Measurements from ENCODE around the gene NDUFV2. TPM values are rescaled to one million over a fixed set of nuclear protein-coding genes. Genes with fewer than 3 reads are reported as not detected.
"Not testable (repeated sequence)": the region's sequence is repeated elsewhere in the genome, so short reads cannot be mapped to it uniquely, and the experiment has no call there.

NDUFV2 gene
- total RNA-seq, 4 donors from 2014 or later: 96.5 to 150 (median 110) TPM

DNA sequence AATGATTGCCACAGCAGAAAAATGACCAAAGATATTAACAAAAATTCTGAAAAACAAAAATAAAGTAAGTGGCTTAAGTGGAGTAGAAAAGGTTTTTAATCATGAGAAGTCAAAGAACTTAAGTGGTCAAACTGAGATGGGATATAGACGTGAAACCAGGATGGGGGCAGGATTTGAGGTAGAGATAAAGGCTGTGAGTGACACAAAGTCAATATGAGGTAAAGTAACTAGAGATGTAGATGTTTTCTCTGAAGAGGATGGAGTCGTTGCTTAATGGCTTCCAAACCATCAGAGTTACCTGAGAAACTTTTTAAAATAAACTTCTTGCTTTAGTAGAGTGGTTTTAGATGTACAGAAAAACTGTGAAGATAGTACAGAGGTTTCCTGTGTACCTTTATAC lies 55.3 kb downstream of the NDUFV2 start:
- H3K4me3 ChIP-seq: no peak overlapping the region
- peaks cover 0 to 35% (median 0%) of the 10 kb centered on the region in 3 donors for H3K4me1 ChIP-seq
- no peak for DNase-seq
- no peak for TF ChIP-seq POLR2A (IDR thresholded peaks at IDR 0.05)
- TF ChIP-seq, protein P1, sequence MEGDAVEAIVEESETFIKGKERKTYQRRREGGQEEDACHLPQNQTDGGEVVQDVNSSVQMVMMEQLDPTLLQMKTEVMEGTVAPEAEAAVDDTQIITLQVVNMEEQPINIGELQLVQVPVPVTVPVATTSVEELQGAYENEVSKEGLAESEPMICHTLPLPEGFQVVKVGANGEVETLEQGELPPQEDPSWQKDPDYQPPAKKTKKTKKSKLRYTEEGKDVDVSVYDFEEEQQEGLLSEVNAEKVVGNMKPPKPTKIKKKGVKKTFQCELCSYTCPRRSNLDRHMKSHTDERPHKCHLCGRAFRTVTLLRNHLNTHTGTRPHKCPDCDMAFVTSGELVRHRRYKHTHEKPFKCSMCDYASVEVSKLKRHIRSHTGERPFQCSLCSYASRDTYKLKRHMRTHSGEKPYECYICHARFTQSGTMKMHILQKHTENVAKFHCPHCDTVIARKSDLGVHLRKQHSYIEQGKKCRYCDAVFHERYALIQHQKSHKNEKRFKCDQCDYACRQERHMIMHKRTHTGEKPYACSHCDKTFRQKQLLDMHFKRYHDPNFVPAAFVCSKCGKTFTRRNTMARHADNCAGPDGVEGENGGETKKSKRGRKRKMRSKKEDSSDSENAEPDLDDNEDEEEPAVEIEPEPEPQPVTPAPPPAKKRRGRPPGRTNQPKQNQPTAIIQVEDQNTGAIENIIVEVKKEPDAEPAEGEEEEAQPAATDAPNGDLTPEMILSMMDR (IDR thresholded peaks at IDR 0.05): no peak
- WGBS, 2 donors: 34 to 43% methylated on average over 2 of the region's 2 CpGs
- peaks cover 0 to 4% (median 0%) of the 10 kb centered on the region in 3 donors for H3K9me3 ChIP-seq
- intact Hi-C loops (cut with DNase I): no loop called here
- H3K27me3 ChIP-seq: no peaks in the 10 kb centered on the region
- peaks cover 0 to 20% (median 0%) of the 10 kb centered on the region in 3 donors for H3K36me3 ChIP-seq
- no peak overlapping the region for H3K27ac ChIP-seq

DNA sequence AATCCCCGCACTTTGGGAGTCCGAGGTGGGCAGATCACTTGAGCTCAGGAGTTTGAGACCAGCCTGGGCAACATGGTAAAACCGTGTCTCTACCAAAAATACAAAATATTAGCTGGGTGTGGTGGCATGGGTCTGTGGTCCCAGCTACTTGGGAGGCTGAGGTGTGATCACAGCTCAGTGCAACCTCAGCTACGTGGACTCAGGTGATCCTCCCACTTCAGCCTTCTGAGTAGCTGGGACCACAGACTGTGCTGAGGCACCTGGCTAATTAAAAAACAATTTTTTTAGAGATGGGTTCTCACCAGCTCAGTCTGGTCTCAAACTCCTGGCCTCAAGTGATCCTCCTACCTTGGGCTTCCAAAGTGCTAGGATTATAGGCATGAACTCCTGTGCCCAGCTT lies 57.5 kb downstream of the NDUFV2 start:
- Histone ChIP-seq H3K27me3 (no peaks in the 10 kb centered on the region), H3K4me3 (no peak overlapping the region), H3K27ac (no peak overlapping the region), H3K9me3 (peaks cover 0 to 17% (median 6%) of the 10 kb centered on the region in 3 donors), H3K36me3 (peaks cover 0 to 15% (median 0%) of the 10 kb centered on the region in 3 donors), H3K4me1 (peaks cover 0 to 16% (median 0%) of the 10 kb centered on the region in 3 donors)
- no peak for DNase-seq
- intact Hi-C loops (cut with DNase I): no loop called here
- WGBS, 2 donors: 80 to 94% methylated on average over 2 to 4 of the region's 4 CpGs
- no peak for TF ChIP-seq POLR2A (IDR thresholded peaks at IDR 0.05)
- TF ChIP-seq, protein P1 (IDR thresholded peaks at IDR 0.05): no peak

DNA sequence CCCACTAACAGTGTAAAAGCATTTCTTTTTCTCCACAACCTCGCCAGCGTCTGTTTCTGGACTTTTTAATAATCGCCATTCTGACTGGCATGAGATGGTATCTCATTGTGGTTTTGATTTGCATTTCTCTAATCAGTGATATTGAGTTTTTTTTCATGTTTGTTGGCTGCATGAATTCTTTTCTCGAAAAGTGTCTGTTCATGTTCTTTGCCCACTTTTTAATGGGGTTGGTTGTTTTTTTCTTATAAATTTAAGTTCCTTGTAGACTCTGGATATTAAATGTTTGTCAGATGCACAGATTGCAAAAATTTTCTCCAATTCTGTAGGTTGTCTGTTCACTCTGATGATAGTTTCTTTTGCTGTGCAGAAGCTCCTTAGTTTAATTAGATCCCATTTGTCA lies 60.2 kb downstream of the NDUFV2 start:
- Histone ChIP-seq H3K9me3 (peaks cover 0 to 22% (median 6%) of the 10 kb centered on the region in 3 donors), H3K4me1 (peaks cover 0 to 12% (median 0%) of the 10 kb centered on the region in 3 donors), H3K36me3 (peaks cover 0 to 15% (median 0%) of the 10 kb centered on the region in 3 donors)
- H3K27me3 ChIP-seq; intact Hi-C loops (cut with DNase I); DNase-seq; H3K27ac ChIP-seq; H3K4me3 ChIP-seq: not testable (repeated sequence)
- 91 to 96% methylated on average over 4 of the region's 4 CpGs for WGBS, 2 donors

DNA sequence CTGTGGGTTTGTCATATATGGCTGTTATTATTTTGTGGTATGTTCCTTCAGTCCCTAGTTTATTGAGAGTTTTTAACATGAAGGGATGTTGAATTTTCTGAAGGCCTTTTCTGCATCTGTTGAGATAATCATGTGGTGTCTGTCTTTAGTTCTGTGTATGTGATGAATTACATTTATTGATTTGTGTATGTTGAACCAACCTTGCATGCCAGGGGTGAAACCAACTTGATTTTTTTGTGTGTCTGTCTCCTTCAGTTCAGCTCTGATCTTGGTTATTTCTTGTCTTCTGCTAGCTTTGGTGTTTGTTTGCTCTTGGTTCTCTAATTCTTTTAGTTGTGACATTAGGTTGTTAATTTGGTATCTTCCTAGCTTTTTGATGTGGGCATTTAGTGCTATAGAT lies 61.6 kb downstream of the NDUFV2 start:
- H3K4me3 ChIP-seq; H3K27me3 ChIP-seq; H3K27ac ChIP-seq; intact Hi-C loops (cut with DNase I); DNase-seq: not testable (repeated sequence)
- Histone ChIP-seq H3K4me1 (peaks cover 0 to 12% (median 0%) of the 10 kb centered on the region in 3 donors), H3K36me3 (peaks cover 0 to 15% (median 0%) of the 10 kb centered on the region in 3 donors), H3K9me3 (peaks cover 0 to 22% (median 6%) of the 10 kb centered on the region in 3 donors)

DNA sequence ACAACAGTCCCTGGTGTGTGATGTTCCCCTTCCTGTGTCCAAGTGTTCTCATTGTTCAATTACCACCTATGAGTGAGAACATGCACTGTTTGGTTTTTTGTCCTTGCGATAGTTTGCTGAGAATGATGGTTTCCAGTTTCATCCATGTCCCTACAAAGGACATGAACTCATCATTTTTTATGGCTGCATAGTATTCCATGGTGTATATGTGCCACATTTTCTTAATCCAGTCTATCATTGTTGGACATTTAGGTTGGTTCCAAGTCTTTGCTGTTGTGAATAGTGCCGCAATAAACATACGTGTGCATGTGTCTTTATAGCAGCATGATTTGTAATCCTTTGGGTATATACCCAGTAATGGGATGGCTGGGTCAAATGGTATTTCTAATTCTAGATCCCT lies 63.4 kb downstream of the NDUFV2 start:
- H3K27ac ChIP-seq; H3K27me3 ChIP-seq; intact Hi-C loops (cut with DNase I); H3K4me1 ChIP-seq; DNase-seq; H3K4me3 ChIP-seq; H3K36me3 ChIP-seq: not testable (repeated sequence)
- WGBS, 2 donors: 60% methylated on average over 1 of the region's 3 CpGs; no CpG with 5 or more reads in 1 of the 2 donors
- H3K9me3 ChIP-seq: peaks cover 0 to 22% (median 6%) of the 10 kb centered on the region in 3 donors

DNA sequence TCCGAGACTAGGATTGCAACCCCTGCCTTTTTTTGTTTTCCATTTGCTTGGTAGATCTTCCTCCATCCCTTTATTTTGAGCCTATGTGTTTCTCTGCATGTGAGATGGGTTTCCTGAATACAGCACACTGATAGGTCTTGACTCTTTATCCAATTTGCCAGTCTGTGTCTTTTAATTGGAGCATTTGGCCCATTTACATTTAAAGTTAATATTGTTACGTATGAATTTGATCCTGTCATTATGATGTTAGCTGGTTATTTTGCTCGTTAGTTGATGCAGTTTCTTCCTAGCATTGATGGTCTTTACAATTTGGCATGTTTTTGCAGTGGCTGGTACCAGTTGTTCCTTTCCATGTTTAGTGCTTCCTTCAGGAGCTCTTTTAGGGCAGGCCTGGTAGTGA lies 67.0 kb downstream of the NDUFV2 start:
- H3K27me3 ChIP-seq; DNase-seq; intact Hi-C loops (cut with DNase I); H3K36me3 ChIP-seq; H3K9me3 ChIP-seq; H3K27ac ChIP-seq; H3K4me3 ChIP-seq: not testable (repeated sequence)
- WGBS, 2 donors: 87 to 92% methylated on average over 3 of the region's 3 CpGs
- H3K4me1 ChIP-seq: peaks cover 5 to 25% (median 17%) of the 10 kb centered on the region in 3 donors

DNA sequence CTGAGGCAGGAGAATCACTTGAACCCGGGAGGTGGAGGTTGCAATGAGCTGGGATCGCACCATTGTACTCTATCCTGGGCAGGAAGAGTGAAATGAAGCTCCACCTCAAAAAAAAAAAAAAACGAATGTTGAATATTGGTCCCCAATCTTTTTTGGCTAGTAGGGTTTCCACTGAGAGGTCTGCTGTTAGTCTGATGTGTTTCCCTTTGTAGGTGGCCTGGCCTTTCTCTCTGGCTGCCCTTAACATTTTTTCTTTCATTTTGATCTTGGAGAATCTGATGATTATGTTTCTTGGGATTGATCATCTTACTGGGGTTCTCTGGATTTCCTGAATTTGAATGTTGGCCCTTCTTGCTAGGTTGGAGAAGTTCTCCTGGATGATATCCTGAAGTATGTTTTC lies 69.4 kb downstream of the NDUFV2 start:
- intact Hi-C loops (cut with DNase I); H3K27me3 ChIP-seq; H3K36me3 ChIP-seq; H3K9me3 ChIP-seq; DNase-seq; H3K27ac ChIP-seq; H3K4me3 ChIP-seq: not testable (repeated sequence)
- WGBS, 2 donors: 38 to 84% methylated on average over 1 to 3 of the region's 3 CpGs
- H3K4me1 ChIP-seq: peaks cover 5 to 34% (median 21%) of the 10 kb centered on the region in 3 donors

DNA sequence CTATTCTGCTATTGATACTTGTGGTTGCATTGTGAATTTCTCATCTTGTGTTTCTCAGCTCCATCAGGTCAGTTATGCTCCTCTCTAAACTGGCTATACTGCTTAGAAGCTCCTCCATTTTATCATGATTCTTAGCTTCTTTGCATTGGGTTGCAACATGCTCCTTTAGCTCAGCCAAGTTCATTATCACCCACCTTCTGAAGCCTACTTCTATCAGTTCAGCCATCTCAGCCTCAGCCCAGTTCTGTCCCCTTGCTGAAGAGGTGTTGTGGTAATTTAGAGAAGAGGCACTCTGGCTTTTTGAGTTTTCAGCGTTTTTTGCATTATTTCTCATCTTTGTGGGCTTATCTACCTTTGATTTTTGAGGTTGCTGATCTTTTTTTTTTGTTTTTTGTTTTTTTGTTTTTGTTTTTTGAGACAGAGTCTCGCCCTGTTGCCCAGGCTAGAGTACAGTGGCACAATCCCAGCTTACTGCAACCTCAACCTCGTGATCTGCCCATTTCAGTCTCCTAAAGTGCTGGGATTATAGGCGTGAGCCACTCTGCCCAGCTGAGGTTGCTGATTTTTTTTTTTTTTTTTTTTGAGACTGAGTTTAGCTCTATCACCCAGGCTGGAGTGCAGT lies 70.1 kb downstream of the NDUFV2 start:
- H3K4me1 ChIP-seq: peaks cover 5 to 41% (median 22%) of the 10 kb centered on the region in 3 donors
- no peaks in the 10 kb centered on the region for H3K9me3 ChIP-seq
- no peak for DNase-seq
- H3K27me3 ChIP-seq: no peaks in the 10 kb centered on the region
- TF ChIP-seq POLR2A (IDR thresholded peaks at IDR 0.05): no peak
- TF ChIP-seq, protein P1 (IDR thresholded peaks at IDR 0.05): no peak
- intact Hi-C loops (cut with DNase I): no loop called here
- H3K4me3 ChIP-seq: no peak overlapping the region
- H3K27ac ChIP-seq: no peak overlapping the region
- peaks cover 0 to 3% (median 0%) of the 10 kb centered on the region in 3 donors for H3K36me3 ChIP-seq
- WGBS, 2 donors: 77 to 79% methylated on average over 4 of the region's 4 CpGs

Measured in esophagus squamous epithelium (tissue), 5 donors.